NOMO-1 (cell line): ENCODE results near the gene FKBP1A.
"Not testable (repeated sequence)": the region's sequence is repeated elsewhere in the genome, so short reads cannot be mapped to it uniquely, and the experiment has no call there.

Experiments
- DNase-seq, 2 experiments: peaks; one replicate each; lab custom pipeline; 2025; ENCODE audit not compliant: unreplicated experiment in 2 of 2; lab: John Stamatoyannopoulos, UW

FKBP1A gene

GRCh38 chr20:1417790-1418189 lies 24.9 kb upstream of the FKBP1A start:
- no peak for DNase-seq

- DNase-seq: no peak
Measured at GRCh38 chr20:1417273-1417672, 24.4 kb upstream of the FKBP1A start.

DNA sequence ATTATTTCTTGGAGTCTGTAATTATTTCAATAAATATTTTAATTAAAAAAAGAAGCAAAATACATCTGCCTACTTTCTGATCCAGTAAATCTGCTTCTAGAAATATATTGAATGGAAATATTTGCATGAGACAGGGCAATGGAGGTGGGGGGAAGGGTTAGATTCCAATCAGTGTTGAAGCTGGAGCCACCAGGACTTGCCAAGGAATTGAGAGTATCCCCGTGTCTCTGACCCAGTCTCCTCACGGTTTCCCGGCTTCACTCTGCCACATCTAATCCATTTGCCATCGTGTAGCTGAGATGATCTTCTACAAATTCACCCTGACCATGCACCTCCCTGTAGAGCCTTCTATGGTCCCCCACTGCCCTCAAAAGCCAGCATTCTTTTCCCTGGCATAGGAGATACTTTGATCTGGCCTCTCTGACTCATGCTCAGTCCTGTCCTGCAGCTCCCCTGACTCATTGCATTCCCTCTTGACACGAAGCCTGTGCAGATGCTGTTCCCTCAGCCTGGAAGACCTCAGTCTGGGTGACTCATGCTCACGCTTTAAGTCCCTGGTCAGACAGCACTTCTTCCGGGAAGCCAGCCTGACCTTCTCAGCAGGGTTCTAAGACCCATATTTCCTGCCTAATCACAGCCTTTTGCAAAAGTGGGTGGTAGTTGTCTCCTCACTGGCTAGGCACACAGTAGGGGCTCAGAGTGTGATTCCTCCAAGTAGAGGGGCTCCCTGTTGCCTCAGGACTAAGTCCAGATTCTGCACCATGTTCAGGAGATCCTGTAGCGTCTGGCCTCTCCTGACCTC lies 23.0 kb upstream of the FKBP1A start:
- DNase-seq: no peak

- DNase-seq: no peak
Measured at GRCh38 chr20:1414982-1415381, 22.1 kb upstream of the FKBP1A start.

GRCh38 chr20:1405801-1406200 lies 12.9 kb upstream of the FKBP1A start:
- no peak for DNase-seq

DNA sequence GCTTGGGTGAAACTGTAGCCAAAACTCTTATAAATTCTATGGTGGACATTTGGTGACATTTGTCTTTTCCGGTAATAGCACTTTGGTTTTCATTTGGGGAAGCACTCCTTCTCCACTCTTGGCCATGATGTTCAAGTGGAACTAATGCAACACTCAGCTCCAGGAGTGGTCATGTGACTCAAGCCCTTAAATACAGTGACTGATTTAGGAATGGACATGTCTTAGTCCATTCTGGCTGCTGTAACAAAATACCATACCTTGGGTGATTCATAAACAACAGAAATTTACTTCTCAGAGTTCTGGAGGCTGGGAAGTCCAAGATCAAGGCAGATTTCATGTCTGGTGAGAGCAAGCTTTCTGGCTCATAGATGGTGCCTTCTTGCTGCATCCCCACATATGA lies 10.8 kb upstream of the FKBP1A start:
- DNase-seq: no peak

DNA sequence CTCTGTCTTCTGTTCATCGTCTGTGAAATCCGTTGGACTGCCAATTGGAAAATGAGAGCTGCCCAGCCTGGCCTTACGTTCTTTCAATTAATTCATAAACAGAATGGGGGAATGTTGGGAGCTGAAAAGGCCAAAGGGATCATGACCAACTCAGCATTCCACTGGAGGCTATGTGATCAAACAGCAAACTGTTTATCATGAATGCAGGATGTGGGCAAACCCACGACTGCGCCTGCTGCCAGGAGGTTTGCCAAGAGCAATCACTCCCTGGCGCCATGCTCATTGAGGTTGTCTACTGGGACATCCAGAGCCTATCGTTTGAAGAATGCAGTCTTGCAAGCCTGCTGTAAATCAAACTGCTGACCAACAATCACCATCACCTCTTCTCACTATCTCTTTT lies 9.3 kb upstream of the FKBP1A start:
- DNase-seq: no peak

DNA sequence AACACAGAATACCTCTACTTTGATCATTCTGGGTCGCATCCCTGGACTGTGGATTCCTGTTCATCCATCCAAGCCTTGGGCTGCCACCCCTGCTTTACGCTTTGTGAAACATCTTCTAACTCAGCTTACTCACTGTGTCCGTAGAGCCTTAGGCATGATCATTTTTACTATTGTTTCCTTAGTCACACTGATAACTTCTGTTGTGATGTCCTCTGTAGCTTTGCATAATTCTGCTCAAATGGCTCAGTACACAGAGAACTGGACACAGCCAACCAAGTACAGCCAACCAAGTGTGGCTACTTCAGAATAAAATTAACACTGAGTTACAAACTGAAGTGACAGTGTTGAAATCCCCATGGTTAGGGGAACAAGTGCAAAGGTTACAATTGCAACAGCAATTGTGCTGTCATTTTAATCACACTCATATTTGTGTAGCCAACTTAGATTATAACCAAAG lies 8.6 kb upstream of the FKBP1A start:
- DNase-seq: no peak

GRCh38 chr20:1399678-1400366 lies 7.0 kb upstream of the FKBP1A start:
- not testable (repeated sequence) for DNase-seq

- not testable (repeated sequence) for DNase-seq
Measured at GRCh38 chr20:1398185-1398584, 5.3 kb upstream of the FKBP1A start.

GRCh38 chr20:1397710-1398109 lies 4.9 kb upstream of the FKBP1A start:
- DNase-seq: no peak

DNA sequence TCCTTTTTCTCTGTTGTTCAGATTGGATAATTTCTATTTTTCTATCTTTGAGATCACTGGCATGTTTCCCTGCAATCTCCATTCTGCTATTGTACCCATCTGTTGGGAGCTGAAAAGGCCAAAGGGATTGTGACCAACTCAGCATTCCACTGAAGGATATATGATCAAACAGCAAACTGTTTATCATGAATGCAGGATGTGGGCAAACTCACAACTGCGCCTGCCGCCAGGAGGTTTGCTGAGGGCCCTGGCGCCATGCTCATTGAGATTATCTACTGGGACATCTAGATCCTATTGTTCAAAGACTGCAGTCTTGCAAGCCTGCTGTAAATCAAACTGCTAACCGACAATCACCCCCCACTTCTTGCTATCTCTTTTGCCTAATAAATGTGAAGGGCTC lies 3.8 kb upstream of the FKBP1A start:
- DNase-seq: no peak

DNA sequence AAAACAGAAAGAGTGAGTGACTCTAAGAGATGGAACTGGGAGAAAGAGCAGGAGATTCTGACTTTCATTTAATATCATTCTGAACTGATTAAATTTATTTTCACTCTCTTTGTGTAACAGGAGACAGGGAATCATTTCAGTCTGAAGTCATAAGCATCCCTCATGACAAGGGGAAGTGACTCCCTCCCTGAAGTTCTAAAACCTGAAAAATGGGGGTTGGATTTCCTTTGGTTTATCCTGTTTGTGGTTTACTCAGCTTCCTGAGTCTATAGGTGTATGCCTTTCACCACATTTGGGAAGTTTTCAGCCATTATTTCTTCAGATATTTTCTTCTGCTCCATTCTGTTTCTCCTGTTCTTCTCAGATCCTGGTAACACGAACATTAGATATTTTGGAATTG lies 3.4 kb upstream of the FKBP1A start:
- no peak for DNase-seq

GRCh38 chr20:1394686-1395085 lies 1.8 kb upstream of the FKBP1A start:
- DNase-seq: no peak

GRCh38 chr20:1393507-1393882 lies 641 bp upstream of the FKBP1A start:
- no peak for DNase-seq

DNA sequence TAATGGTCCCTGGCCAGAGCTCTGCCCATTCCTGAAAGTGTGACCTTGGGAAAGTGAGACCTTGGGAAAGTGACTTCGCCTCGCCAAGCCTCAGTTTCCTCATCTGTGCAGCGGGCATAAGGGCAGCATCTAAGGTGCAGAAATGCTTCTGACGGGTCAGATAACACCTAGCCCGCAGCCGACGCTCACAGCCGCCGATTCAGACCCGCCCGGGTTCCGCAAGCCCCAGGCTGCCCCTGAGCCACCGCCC lies 486 bp downstream of the FKBP1A start:
- DNase-seq: peak in 1 of 2 experiments; percentile 8

DNA sequence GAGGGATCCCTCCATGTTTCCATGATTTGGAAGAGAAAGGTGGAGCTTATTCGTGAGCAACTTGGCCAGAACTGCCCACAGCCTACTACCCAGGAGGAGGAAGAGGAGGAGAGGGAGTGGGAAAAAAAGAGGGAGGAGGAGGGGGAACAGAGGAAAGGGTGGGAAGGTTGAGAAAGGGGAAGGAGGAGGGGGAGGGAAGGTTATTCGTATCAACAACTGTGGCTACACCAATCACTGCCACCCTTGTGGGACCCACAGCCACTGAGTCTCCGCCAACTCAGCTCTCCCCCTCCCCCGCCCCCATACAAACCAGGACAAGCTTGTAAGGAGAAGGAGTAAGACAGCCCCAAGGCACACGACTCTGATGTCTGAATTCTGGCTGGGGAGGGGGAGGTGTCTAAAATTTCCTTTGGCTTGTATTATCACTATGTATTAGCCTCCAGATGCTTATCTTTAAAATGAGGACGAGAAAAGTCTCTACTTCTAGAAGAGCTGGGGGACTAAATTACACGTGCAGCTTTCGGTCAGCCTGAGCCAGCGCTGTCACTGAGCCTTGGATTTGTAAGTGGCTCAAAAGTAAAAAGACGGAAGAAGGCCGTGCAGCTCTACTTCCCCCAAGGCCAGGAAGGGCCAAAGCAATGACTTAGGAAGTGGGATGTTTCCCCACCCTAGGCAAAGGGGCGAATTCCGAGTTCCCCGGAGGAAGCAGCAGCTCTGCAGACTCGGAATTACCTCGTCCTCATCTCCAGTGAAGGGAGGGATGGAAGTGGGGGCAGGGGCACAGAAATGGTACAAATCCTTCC lies 1.0 kb downstream of the FKBP1A start:
- peak; percentile 54 to 61 for DNase-seq

GRCh38 chr20:1390581-1391403 lies 2.1 kb downstream of the FKBP1A start:
- no peak for DNase-seq

GRCh38 chr20:1389703-1390580 lies 2.9 kb downstream of the FKBP1A start:
- DNase-seq: no peak
